K562 (cell line): Measurements from ENCODE around the gene RHOBTB3. TPM values are rescaled to one million over a fixed set of nuclear protein-coding genes. Genes with fewer than 3 reads are reported as not detected.

Experiments
- ATAC-seq: fragments of 200-7000 bp; cut with Tn5 transposase; 3 replicates; pipeline ENCODE4 v1.9.1; 2020; ENCODE audit warnings: moderate library complexity
- BruUV-seq: library from RNA; stranded (reverse); fragments of 400-500 nt; replicated peaks from 2 replicates; lab custom pipeline; 2021; lab: Mats Ljungman, UMichigan
- CTCF ChIA-PET: fragments of 300-600 bp; formaldehyde crosslinking; extraction: SDS; loops from one replicate; lab custom pipeline; 2021; ENCODE audit warnings: low intra/inter-chr PET ratio; lab: Yijun Ruan, JAX
- POLR2A ChIA-PET: fragments of 300-600, 350-650 bp; sonication (Branson Sonifier 250); formaldehyde crosslinking; extraction: SDS; loops from one replicate; lab custom pipeline; 2021; ENCODE audit warnings: antibody characterized with exemption, inconsistent platforms; lab: Yijun Ruan, JAX
- DNase-seq, 4 experiments: peaks; one replicate each; pipeline versions ENCODE4 v3.0.0 to v3.0.0-alpha.2; 2011 to 2018; ENCODE audit warnings: low spot score in 3 of 4, mixed read lengths in 3 of 4; ENCODE audit errors: extremely low read depth in 1 of 4
- FAIRE-seq: peaks from 2 replicates; lab custom pipeline; 2011; peaks lifted over from hg19 to GRCh38; lab: Jason Lieb, UNC
- H2AFZ ChIP-seq: 2 replicates; pipeline ENCODE4 v1.6.0; 2011; ENCODE audit warnings: low read depth, low read length, control low read depth, inconsistent platforms
- H3K27ac ChIP-seq: fragments of 200-600 bp; 3 replicates; pipeline ENCODE4 v1.8.0; 2011; ENCODE audit warnings: low read depth, mild to moderate bottlenecking, control low read depth, inconsistent platforms, low read length, moderate library complexity, mixed read lengths; ENCODE audit errors: extremely low read depth
- H3K27me3 ChIP-seq, 2 experiments: fragments of 300-600 bp in 1 of 2; 2 replicates in 1 of 2; 3 replicates in 1 of 2; pipeline versions ENCODE4 v1.6.0 to v1.8.0; 2011; ENCODE audit warnings: inconsistent platforms in 2 of 2, low read length in 2 of 2, mild to moderate bottlenecking in 1 of 2, mixed read lengths in 1 of 2, moderate library complexity in 1 of 2; ENCODE audit not compliant: control insufficient read depth in 2 of 2, insufficient read depth in 2 of 2
- H3K36me3 ChIP-seq: fragments of 300-600 bp; 3 replicates; pipeline ENCODE4 v1.8.0; 2011; ENCODE audit warnings: mild to moderate bottlenecking, low read length, inconsistent platforms; ENCODE audit not compliant: control insufficient read depth, insufficient read depth
- H3K4me1 ChIP-seq, 2 experiments: fragments of 200-600 bp in 1 of 2; replicated peaks in 1 of 2; 2 replicates in 1 of 2; 3 replicates in 1 of 2; pipeline versions ENCODE4 v1.5.1 to v1.8.0; 2011; ENCODE audit warnings: inconsistent platforms in 2 of 2, low read length in 2 of 2, mild to moderate bottlenecking in 1 of 2, mixed read lengths in 1 of 2, moderate library complexity in 1 of 2; ENCODE audit not compliant: control insufficient read depth in 2 of 2, insufficient read depth in 2 of 2
- H3K4me2 ChIP-seq: 2 replicates; pipeline ENCODE4 v1.6.1; 2011; ENCODE audit warnings: low read length, control low read depth, inconsistent platforms, mixed read lengths; ENCODE audit not compliant: insufficient read depth
- H3K4me3 ChIP-seq: fragments of 200-600 bp; sonication (generic), shearing (Covaris generic); 2 replicates; pipeline ENCODE4 v1.5.1; 2016; ENCODE audit warnings: control low read depth, inconsistent platforms
- H3K79me2 ChIP-seq: fragments of 200-600 bp; 3 replicates; pipeline ENCODE4 v1.8.0; 2011; ENCODE audit warnings: low read length, inconsistent platforms; ENCODE audit not compliant: control insufficient read depth, insufficient read depth
- H3K9ac ChIP-seq, 2 experiments: 2 replicates each; pipeline versions ENCODE4 v1.6.0 to v1.6.1; 2011; ENCODE audit warnings: low read depth in 2 of 2, low read length in 2 of 2, control low read depth in 1 of 2, inconsistent platforms in 1 of 2, mild to moderate bottlenecking in 1 of 2, mixed read lengths in 1 of 2; ENCODE audit not compliant: insufficient read depth in 1 of 2
- H3K9me1 ChIP-seq: one replicate; pipeline ENCODE4 v1.6.0; 2011; ENCODE audit warnings: inconsistent platforms, mild to moderate bottlenecking, low read length, moderate library complexity; ENCODE audit not compliant: control insufficient read depth, insufficient read depth
- H3K9me3 ChIP-seq: replicated peaks from 2 replicates; pipeline ENCODE4 v1.5.1; 2011; ENCODE audit warnings: low read depth, low read length, inconsistent platforms; ENCODE audit not compliant: control insufficient read depth, insufficient read depth
- H4K20me1 ChIP-seq: replicated peaks from 2 replicates; pipeline ENCODE4 v1.6.1; 2011; ENCODE audit warnings: low read length, inconsistent platforms, mixed read lengths; ENCODE audit not compliant: control insufficient read depth, insufficient read depth
- ARID2 ChIP-seq: fragments of 450-650 bp; IDR thresholded peaks from 2 replicates; pipeline ENCODE4 v1.6.1; 2017; ENCODE audit warnings: antibody characterized with exemption, mild to moderate bottlenecking
- C11orf30 ChIP-seq: fragments of 450-650 bp; IDR thresholded peaks from 2 replicates; pipeline ENCODE4 v1.6.1; 2016; ENCODE audit warnings: low read depth, mild to moderate bottlenecking
- CBFA2T3 ChIP-seq: fragments of 450-650 bp; IDR thresholded peaks from 2 replicates; pipeline ENCODE4 v1.6.1; 2017
- CEBPG ChIP-seq, 3 experiments: fragments of 200-800 bp in 1 of 3; sonication (Bioruptor generic) in 1 of 3; sonication (generic) in 1 of 3; formaldehyde crosslinking in 1 of 3; IDR thresholded peaks in 2 of 3; conservative IDR thresholded peaks in 1 of 3; 2 replicates each; pipeline versions ENCODE4 v1.6.1 to v1.8.0; 2016 to 2022; ENCODE audit warnings: missing compliant biosample characterization in 2 of 3, missing genetic modification characterization in 2 of 3, mild to moderate bottlenecking in 1 of 3, missing genetic modification reagents in 1 of 3
- CREBBP ChIP-seq: IDR thresholded peaks from one replicate; pipeline ENCODE4 v1.6.1; 2012; ENCODE audit warnings: low read depth, mild to moderate bottlenecking, control low read depth, inconsistent platforms, low read length
- DACH1 ChIP-seq: fragments of 450-650 bp; IDR thresholded peaks from 2 replicates; pipeline ENCODE4 v1.6.1; 2018; ENCODE audit not compliant: partially characterized antibody
- MEF2D ChIP-seq: conservative IDR thresholded peaks from 2 replicates; pipeline ENCODE4 v1.6.1; 2016; ENCODE audit warnings: low read depth, missing genetic modification characterization, missing compliant biosample characterization
- PTBP1 ChIP-seq: fragments of 200-400 bp; formaldehyde crosslinking; IDR thresholded peaks from 2 replicates; pipeline ENCODE4 v1.6.1; 2017; ENCODE audit warnings: low read depth, low read length
- RBBP5 ChIP-seq: fragments of 200-600 bp; sonication (generic); IDR thresholded peaks from 2 replicates; pipeline ENCODE4 v1.6.1; 2012; ENCODE audit warnings: borderline replicate concordance, mild to moderate bottlenecking, low read length, control low read depth, inconsistent platforms; ENCODE audit not compliant: insufficient read depth, poor library complexity, severe bottlenecking
- SAP30 ChIP-seq: fragments of 200-600 bp; sonication (generic); IDR thresholded peaks from 2 replicates; pipeline ENCODE4 v1.6.1; 2012; ENCODE audit warnings: borderline replicate concordance, low read depth, mild to moderate bottlenecking, moderate library complexity, low read length, control low read depth, inconsistent platforms; ENCODE audit not compliant: insufficient read depth, poor library complexity, severe bottlenecking
- SRSF9 ChIP-seq: fragments of 200-400 bp; formaldehyde crosslinking; IDR thresholded peaks from 2 replicates; pipeline ENCODE4 v1.6.1; 2017; ENCODE audit warnings: low read depth, low read length, borderline replicate concordance
- ZFP36 ChIP-seq: fragments of 150-350 bp; IDR thresholded peaks from 2 replicates; pipeline ENCODE4 v1.6.1; 2018; ENCODE audit warnings: low read length, low read depth; ENCODE audit not compliant: partially characterized antibody
- ZNF311 ChIP-seq: fragments of 250-450 bp; sonication (Bioruptor Pico); IDR thresholded peaks from 2 replicates; pipeline ENCODE4 v1.4.0; 2020; ENCODE audit warnings: mild to moderate bottlenecking, moderate library complexity
- ZNF77 ChIP-seq: fragments of 250-450 bp; sonication (Bioruptor Pico); IDR thresholded peaks from 2 replicates; pipeline ENCODE4 v1.5.0; 2020
- WGBS: fragments of 100-300 bp; shearing (Covaris generic); methylation state at CpG from one replicate; pipeline ENCODE4 v1.1.6; 2016; ENCODE audit warnings: low coverage, mixed read lengths; ENCODE audit not compliant: insufficient coverage; ENCODE audit errors: missing lambda C conversion rate; 5-methylcytosine and 5-hydroxymethylcytosine counted together
- in situ Hi-C: fragments of 300-500 bp; cut with MboI; formaldehyde crosslinking; loops from 4 replicates; pipeline ENCODE4 v1.15.0; 2018; ENCODE audit warnings: inconsistent platforms, mixed read lengths
- intact Hi-C: fragments of 100-400 bp; cut with micrococcal nuclease; formaldehyde crosslinking; loops from 2 replicates; pipeline ENCODE4 v1.14.2; 2022
- polyA plus RNA-seq, 8 experiments: library from polyadenylated mRNA; depleted of rRNA in 4 of 8; stranded (reverse) in 5 of 8; unstranded in 3 of 8; fragments of >200 nt; fragmentation: Nextera tagmentation in 2 of 8; fragmentation: Illumina TruSeq in 1 of 8; extraction: Ambion mirVana in 2 of 8; extraction: Trizol in 1 of 8; gene quantifications; 2 replicates each; pipeline versions ENCODE4 v1.2.1 to v1.2.3, GENCODE V29; 2011 to 2014; ENCODE audit warnings: inconsistent platforms in 1 of 8, missing spikeins in 1 of 8
- total RNA-seq, 7 experiments: library from RNA; depleted of rRNA in 6 of 7; stranded (reverse); fragments of >200 nt in 6 of 7; fragmentation: Illumina TruSeq in 2 of 7; extraction: Trizol in 2 of 7; gene quantifications; 2 replicates each; pipeline versions ENCODE4 v1.2.1 to v1.2.3, GENCODE V29; 2011 to 2021; ENCODE audit warnings: low replicate concordance in 1 of 7
- TF ChIP-seq, protein P1 (sequence below): fragments of 450-650 bp; formaldehyde crosslinking; IDR thresholded peaks from 2 replicates; pipeline ENCODE4 v1.4.0; 2020; ENCODE audit warnings: mild to moderate bottlenecking, moderate library complexity
- TF ChIP-seq, protein P2 (sequence below): sonication (generic); formaldehyde crosslinking; IDR thresholded peaks from 2 replicates; pipeline ENCODE4 v1.8.0; 2022; ENCODE audit warnings: mild to moderate bottlenecking, missing genetic modification reagents, borderline replicate concordance
- TF ChIP-seq, protein P3 (sequence below): sonication (generic); IDR thresholded peaks from 2 replicates; pipeline ENCODE4 v1.6.1; 2016
- TF ChIP-seq, protein P4 (sequence below): fragments of 250-450 bp; sonication (Bioruptor Pico); IDR thresholded peaks from 2 replicates; pipeline ENCODE4 v1.8.0; 2021; ENCODE audit warnings: mild to moderate bottlenecking, moderate library complexity

Gene RHOBTB3
- total and polyA plus RNA-seq, 9 of the 15 experiments (the other 6 are each of a cell fraction or from before 2014, with no cell fraction given): 39.7 to 143 (median 115) TPM

DNA sequence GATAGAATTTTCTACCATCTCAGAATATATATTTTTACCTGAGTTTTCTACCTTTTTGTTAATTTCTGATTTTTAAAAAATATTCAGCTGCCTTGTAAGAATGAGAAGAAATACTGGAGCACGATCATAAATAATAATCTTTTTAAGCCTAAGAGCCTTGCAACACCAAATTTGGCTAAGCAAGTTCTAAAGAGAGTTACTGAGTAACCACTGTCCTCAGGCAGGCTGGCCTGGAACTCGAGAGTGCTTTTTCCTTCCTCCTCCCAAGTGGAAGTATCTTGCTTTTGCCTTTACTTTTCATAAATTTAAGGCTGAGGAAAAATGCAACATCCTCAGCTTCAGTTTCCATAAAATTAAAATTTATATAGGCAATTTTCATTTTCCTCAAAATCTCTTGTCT, 70.4 kb downstream of the RHOBTB3 start:
- H3K27me3 ChIP-seq: no peaks in the 10 kb centered on the region
- TF ChIP-seq, protein P1, sequence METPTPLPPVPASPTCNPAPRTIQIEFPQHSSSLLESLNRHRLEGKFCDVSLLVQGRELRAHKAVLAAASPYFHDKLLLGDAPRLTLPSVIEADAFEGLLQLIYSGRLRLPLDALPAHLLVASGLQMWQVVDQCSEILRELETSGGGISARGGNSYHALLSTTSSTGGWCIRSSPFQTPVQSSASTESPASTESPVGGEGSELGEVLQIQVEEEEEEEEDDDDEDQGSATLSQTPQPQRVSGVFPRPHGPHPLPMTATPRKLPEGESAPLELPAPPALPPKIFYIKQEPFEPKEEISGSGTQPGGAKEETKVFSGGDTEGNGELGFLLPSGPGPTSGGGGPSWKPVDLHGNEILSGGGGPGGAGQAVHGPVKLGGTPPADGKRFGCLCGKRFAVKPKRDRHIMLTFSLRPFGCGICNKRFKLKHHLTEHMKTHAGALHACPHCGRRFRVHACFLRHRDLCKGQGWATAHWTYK (CRISPR knock-in tag): no peak
- TF ChIP-seq, protein P2, sequence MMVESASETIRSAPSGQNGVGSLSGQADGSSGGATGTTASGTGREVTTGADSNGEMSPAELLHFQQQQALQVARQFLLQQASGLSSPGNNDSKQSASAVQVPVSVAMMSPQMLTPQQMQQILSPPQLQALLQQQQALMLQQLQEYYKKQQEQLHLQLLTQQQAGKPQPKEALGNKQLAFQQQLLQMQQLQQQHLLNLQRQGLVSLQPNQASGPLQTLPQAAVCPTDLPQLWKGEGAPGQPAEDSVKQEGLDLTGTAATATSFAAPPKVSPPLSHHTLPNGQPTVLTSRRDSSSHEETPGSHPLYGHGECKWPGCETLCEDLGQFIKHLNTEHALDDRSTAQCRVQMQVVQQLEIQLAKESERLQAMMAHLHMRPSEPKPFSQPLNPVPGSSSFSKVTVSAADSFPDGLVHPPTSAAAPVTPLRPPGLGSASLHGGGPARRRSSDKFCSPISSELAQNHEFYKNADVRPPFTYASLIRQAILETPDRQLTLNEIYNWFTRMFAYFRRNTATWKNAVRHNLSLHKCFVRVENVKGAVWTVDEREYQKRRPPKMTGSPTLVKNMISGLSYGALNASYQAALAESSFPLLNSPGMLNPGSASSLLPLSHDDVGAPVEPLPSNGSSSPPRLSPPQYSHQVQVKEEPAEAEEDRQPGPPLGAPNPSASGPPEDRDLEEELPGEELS (CRISPR knock-in tag): no peak
- no peak for TF ChIP-seq DACH1
- TF ChIP-seq C11orf30: no peak
- TF ChIP-seq CBFA2T3: no peak
- no peak for TF ChIP-seq CREBBP
- TF ChIP-seq CEBPG (CRISPR knock-in tag; IDR thresholded peaks at IDR 0.05): no peak
- no peak for TF ChIP-seq CEBPG (tag; conservative IDR thresholded peaks at IDR 0.05 in 1 of 2, IDR thresholded peaks at IDR 0.05 in 1 of 2)
- TF ChIP-seq, protein P3, sequence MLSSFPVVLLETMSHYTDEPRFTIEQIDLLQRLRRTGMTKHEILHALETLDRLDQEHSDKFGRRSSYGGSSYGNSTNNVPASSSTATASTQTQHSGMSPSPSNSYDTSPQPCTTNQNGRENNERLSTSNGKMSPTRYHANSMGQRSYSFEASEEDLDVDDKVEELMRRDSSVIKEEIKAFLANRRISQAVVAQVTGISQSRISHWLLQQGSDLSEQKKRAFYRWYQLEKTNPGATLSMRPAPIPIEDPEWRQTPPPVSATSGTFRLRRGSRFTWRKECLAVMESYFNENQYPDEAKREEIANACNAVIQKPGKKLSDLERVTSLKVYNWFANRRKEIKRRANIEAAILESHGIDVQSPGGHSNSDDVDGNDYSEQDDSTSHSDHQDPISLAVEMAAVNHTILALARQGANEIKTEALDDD: no peak
- no peak for TF ChIP-seq ARID2
- TF ChIP-seq SAP30: no peak
- no peak for TF ChIP-seq MEF2D (tag)
- no peak for TF ChIP-seq SRSF9
- TF ChIP-seq ZNF77 (CRISPR knock-in tag): no peak
- no peak for TF ChIP-seq ZNF311 (CRISPR knock-in tag)
- no peak for TF ChIP-seq RBBP5
- TF ChIP-seq ZFP36: no peak
- TF ChIP-seq PTBP1: no peak
- TF ChIP-seq, protein P4, sequence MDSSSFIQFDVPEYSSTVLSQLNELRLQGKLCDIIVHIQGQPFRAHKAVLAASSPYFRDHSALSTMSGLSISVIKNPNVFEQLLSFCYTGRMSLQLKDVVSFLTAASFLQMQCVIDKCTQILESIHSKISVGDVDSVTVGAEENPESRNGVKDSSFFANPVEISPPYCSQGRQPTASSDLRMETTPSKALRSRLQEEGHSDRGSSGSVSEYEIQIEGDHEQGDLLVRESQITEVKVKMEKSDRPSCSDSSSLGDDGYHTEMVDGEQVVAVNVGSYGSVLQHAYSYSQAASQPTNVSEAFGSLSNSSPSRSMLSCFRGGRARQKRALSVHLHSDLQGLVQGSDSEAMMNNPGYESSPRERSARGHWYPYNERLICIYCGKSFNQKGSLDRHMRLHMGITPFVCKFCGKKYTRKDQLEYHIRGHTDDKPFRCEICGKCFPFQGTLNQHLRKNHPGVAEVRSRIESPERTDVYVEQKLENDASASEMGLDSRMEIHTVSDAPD (CRISPR knock-in tag): no peak
- ATAC-seq: no peak
- H2AFZ ChIP-seq: no peak overlapping the region
- POLR2A ChIA-PET: no interaction called here
- no peak overlapping the region for H3K4me2 ChIP-seq
- no peaks in the 10 kb centered on the region for H3K79me2 ChIP-seq
- intact Hi-C loops (no loop called here), in situ Hi-C loops (no loop called here)
- peaks cover 7% of the 10 kb centered on the region for H3K36me3 ChIP-seq
- H3K4me3 ChIP-seq: no peak overlapping the region
- BruUV-seq: no TSS peak
- H3K4me1 ChIP-seq: no peaks in the 10 kb centered on the region
- WGBS: 85% methylated on average over 2 of the region's 2 CpGs
- FAIRE-seq: no peak
- no peaks in the 10 kb centered on the region for H4K20me1 ChIP-seq
- no peak for DNase-seq
- H3K27ac ChIP-seq: no peak overlapping the region
- H3K9me1 ChIP-seq: no peaks in the 10 kb centered on the region
- H3K9ac ChIP-seq: no peak overlapping the region
- H3K9me3 ChIP-seq: no peaks in the 10 kb centered on the region
- CTCF ChIA-PET: no interaction called here
